ENCODE results near the gene UTP4.
"Not testable (repeated sequence)": the region's sequence is repeated elsewhere in the genome, so short reads cannot be mapped to it uniquely, and the experiment has no call there.

DNA sequence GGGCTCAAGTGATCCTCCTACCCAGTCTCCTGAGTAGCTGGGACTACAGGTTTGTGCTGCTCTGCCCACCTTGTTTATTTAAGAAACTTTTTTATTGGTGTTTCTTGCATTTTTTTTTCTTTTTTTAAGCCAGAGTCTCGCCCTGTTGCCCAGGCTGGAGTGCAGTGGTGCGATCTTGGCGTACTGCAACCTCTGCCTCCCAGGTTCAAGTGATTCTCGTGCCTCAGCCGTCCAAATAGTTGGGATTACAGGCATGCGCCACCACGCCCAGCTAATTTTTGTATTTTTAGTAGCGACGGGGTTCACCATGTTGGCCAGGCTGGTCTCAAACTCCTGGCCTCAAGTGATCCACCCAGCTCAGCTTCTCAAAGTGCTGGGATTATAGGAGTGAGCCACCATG, 17.2 kb downstream of the UTP4 start:
- not testable (repeated sequence) for TF ChIP-seq CTCF (IDR thresholded peaks at IDR 0.05; ENCODE audit: low read depth, low read length); MYC (IDR thresholded peaks at IDR 0.05; ENCODE audit: low read depth, low read length); POLR2A (IDR thresholded peaks at IDR 0.05; ENCODE audit: extremely low read depth, insufficient read length); MAX (IDR thresholded peaks at IDR 0.05; ENCODE audit: low read depth, low read length)
